GM19035 (cell line): ENCODE data around the gene KPNA6.
"Not testable (repeated sequence)": the region's sequence is repeated elsewhere in the genome, so short reads cannot be mapped to it uniquely, and the experiment has no call there.

ENCODE experiments used
- ATAC-seq: cut with Tn5 transposase; IDR thresholded peaks from one replicate; pipeline ENCODE4 v1.9.1; 2021; ENCODE audit not compliant: unreplicated experiment

Gene KPNA6

GRCh38 chr1:32138965-32139364, 31.1 kb downstream of the KPNA6 start:
- no peak for ATAC-seq

DNA sequence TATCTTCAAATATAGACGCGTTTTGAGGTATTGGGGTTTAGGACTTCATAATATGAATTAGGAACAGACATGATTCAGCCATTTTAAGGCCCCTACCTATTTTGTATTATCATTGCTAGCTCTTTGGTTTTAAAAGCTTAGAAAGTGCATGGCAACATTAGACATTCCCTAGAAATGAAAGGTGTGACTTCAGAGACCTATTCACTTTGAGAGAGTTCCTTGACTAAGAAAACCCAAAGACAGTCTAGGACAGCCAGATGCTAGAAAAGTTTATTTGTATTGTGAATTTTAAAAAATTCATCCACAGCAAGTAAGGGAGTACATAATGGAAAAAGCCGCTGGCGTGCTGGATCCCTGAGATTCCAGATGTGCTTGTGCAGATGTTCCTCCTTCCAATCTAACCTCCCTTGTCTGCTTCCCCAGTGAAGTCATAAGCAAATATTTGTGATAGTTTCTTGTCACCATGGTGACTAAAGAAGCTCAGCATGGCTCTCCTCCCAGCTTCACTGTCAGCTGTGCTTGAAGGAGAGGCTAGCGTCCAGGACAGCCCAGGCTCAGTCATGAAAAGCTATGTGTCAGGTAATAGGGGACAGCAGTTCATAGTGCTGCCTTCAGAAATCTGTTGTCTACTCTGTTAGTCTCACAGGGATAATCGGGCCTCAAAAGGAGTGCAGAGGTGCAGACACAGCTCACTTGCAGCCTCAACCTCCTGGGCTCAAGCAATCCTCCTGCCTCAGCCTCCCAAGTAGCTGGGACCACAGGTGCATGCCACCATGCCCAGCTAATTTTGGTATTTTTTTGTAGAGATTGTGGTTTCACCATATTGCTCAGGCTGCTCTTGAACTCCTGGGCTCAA, 34.8 kb downstream of the KPNA6 start:
- ATAC-seq: no peak

- not testable (repeated sequence) for ATAC-seq
These were observed 35.4 kb downstream of the KPNA6 start for GRCh38 chr1:32143302-32143695.

DNA sequence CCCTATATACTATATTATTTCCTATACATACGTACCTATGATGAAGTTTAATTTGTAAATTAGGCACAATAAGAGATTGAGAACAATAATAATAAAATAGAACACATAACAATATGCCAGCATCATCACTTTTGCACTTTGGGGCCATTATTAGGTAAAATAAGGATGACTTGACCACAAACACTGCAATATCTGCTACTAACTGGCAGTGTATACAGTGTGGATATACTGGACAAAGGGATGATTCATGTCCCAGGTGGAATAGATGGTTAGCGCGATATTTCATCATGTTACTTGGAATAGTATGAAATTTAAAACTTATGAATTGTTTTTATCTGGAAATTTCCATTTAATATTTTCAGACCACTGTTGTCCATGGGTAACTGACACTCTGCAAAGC, 36.2 kb downstream of the KPNA6 start:
- no peak for ATAC-seq

- ATAC-seq: not testable (repeated sequence)
These were observed 39.9 kb downstream of the KPNA6 start for GRCh38 chr1:32147799-32148198.

DNA sequence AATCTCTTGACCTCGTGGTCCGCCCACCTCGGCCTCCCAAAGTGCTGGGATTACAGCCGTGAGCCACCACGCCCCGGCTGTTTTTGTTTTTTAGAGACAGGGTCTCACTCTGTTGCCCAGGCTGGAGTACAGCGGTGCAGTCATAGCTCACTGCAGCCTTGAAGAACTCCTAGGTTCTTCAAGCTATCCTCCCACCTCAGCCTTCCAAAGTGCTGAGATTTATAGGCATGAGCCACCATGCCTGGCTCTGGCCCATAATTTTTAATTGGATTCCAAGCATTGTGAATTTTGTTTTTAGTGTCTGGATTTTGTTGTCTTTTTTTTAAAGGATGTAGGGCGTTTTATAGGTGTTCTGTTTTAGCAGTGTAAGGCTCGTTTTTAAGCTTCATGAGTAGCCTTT, 43.0 kb downstream of the KPNA6 start:
- ATAC-seq: no peak

DNA sequence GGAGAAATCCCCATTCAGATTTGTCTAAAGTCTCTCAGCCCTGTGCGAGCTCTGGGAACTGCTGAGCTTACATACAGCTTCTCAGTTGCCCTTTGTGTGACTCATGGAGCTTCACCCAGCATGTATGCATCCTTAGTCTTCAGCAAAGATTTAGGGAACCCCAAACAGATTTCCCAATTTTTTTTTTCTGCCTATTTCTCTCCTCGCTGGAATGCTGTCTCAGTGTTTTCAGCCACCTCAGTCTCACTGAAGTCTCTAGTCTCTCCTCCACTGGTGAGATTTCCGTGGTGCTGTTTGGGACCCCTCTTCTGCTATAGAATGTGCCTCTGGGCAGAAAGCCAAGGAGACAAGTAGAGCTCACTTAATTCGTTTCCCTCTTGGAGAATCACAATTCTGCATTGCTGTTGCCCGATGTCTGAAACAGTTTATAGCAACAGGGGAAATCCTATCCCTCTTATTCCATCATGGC, 43.5 kb downstream of the KPNA6 start:
- ATAC-seq: no peak

DNA sequence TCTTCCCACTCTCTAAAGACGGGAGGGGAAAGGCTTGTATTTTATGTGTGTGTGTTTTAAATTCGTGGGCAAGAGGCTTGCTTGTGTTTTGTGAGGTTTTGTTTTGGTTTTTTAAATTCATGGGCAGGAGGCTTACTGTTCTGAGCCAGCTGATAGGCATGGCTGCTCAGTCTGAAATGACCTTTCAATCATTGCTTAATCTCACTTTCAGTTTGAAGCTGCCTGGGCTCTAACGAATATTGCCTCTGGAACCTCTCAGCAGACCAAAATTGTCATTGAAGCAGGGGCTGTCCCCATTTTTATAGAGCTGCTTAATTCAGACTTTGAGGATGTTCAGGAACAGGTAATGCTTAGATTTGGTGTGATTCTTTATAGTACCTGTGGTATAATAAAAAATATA, 51.3 kb downstream of the KPNA6 start:
- ATAC-seq: no peak

DNA sequence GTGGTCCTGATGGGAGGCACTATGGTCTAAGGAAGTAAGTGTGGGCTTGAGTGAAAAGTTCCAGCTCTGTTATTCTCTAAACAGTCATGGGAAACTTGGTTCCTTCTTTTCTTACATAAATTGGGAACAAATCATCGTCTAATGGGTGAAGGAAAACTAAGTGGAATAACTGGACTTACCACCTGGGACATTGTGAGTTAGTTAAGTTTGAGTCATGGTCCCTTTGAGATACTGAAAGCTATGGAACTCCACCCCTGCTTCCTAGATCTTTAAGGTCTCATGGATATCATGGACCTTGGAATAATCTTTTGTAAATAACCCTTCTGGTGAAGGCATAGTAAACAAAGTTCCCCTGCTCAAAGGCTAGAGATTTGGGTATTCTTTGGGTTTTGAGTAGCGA, 55.5 kb downstream of the KPNA6 start:
- no peak for ATAC-seq

DNA sequence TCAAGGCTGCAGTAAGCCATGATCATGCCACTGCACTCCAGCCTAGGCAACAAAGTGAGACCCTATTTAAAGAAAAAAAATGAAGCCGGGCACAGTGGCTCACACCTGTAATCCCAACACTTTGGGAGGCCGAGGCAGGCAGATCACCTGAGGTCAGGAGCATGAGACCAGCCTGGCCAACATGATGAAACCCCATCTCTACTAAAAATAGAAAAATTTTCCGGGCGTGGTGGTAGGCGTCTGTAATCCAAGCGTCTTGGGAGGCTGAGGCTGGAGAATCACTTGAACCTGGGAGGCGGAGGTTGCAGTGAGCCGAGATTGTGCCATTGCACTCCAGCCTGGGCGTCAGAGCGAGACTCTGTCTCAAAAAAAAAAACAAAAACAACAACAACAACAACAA, 57.8 kb downstream of the KPNA6 start:
- not testable (repeated sequence) for ATAC-seq

- ATAC-seq: no peak
These were observed 63.1 kb downstream of the KPNA6 start for GRCh38 chr1:32170991-32171390.

- ATAC-seq: no peak
These were observed 64.9 kb downstream of the KPNA6 start for GRCh38 chr1:32172621-32173245.

GRCh38 chr1:32178380-32179192, 70.7 kb downstream of the KPNA6 start:
- no peak for ATAC-seq

GRCh38 chr1:32179193-32179442, 71.3 kb downstream of the KPNA6 start:
- ATAC-seq: peak; percentile 2

GRCh38 chr1:32179443-32180185, 71.8 kb downstream of the KPNA6 start, which contains the start of gene TXLNA:
Gene TXLNA (plus strand): TSS chr1:32179675. CDS start chr1:32180346, 671 bp downstream.
- peak; percentile 88 for ATAC-seq

GRCh38 chr1:32180186-32181060, 72.6 kb downstream of the KPNA6 start:
- no peak for ATAC-seq

GRCh38 chr1:32181065-32181464, 73.2 kb downstream of the KPNA6 start:
- no peak for ATAC-seq

DNA sequence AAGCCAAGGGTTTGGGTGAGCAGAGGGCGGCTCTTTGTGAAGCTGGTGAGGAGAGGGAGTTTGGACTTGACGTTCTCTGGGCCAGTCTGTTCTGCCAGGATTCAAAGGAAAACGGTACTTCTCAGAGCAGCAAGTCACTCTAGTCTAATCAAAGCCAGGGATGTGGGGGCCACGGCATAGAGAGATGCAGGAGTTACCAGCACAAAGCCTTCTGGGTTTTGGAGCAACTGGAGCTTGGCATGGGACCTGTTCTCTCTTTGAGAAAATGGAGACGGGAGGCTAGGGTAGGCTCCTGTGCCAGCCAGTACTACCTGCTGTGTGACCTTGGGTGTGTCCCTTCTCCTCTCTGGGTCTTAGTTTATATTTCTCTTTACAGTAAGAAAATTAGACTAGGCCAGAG, 73.7 kb downstream of the KPNA6 start:
- no peak for ATAC-seq

DNA sequence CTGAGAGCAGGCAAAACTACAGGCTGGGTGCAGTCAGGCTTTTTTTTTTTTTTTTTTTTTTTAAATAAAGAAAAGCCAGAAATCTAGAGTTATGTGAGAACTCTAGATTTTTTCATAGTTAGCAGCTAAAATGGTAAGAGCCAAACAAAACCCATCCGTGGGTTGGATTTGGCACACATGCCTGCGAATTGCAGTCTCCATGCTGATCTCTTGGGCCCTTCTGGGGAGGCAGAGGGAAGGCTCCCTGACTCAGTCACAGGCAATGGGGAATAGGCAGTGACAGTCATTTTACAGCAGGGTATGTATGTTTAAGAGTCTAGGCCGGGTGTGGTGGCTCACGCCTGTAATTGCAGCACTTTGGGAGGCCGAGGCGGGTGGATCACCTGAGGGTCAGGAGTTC, 74.2 kb downstream of the KPNA6 start:
- ATAC-seq: no peak

DNA sequence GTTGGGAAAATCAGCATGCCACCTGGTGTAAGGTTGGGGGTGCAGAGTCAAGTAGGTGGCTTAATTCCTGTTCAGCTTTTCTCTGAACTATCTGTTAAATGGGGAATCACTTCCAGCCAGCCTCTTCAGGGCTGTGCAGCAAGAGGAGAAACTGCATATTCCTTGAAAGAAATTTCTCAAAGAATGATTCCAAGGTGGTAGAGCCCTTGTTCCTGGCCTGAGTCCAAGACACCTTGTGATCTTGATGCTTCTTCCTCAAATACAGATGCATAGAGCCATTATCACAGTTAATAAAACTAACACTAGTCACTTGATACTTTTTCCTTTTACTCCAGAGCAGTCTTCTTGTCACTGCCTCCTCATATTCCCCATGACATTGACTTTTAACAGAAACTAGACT, 76.8 kb downstream of the KPNA6 start:
- no peak for ATAC-seq
